Measurements from ENCODE around the gene CD44.

The CD44 gene

GRCh38 chr11:35179466-35180135 is 40.6 kb downstream of the CD44 start:
- DNase-seq: no peak

GRCh38 chr11:35180317-35181233 is 41.6 kb downstream of the CD44 start:
- no peak for DNase-seq

- no peak for DNase-seq
Measured at GRCh38 chr11:35182317-35182939, 43.5 kb downstream of the CD44 start.

GRCh38 chr11:35183326-35183925 is 44.5 kb downstream of the CD44 start:
- DNase-seq: no peak

- no peak for DNase-seq
Measured at GRCh38 chr11:35185696-35186095, 46.7 kb downstream of the CD44 start.

GRCh38 chr11:35187996-35188395 is 49.0 kb downstream of the CD44 start:
- DNase-seq: no peak

- DNase-seq: no peak
Measured at GRCh38 chr11:35190804-35191348, 51.9 kb downstream of the CD44 start.

- DNase-seq: no peak
Measured at GRCh38 chr11:35192347-35192746, 53.4 kb downstream of the CD44 start.

GRCh38 chr11:35193767-35194166 is 54.8 kb downstream of the CD44 start:
- DNase-seq: no peak

GRCh38 chr11:35197292-35197691 is 58.3 kb downstream of the CD44 start:
- no peak for DNase-seq

GRCh38 chr11:35200811-35201341 is 61.9 kb downstream of the CD44 start:
- DNase-seq: no peak

GRCh38 chr11:35204614-35205013 is 65.6 kb downstream of the CD44 start:
- DNase-seq: no peak

- no peak for DNase-seq
Measured at GRCh38 chr11:35206616-35207015, 67.6 kb downstream of the CD44 start.

GRCh38 chr11:35207471-35208403 is 68.8 kb downstream of the CD44 start:
- DNase-seq: no peak

GRCh38 chr11:35208795-35209194 is 69.8 kb downstream of the CD44 start:
- DNase-seq: no peak

GRCh38 chr11:35210876-35211546 is 72.0 kb downstream of the CD44 start:
- DNase-seq: no peak

- DNase-seq: no peak
Measured at GRCh38 chr11:35211952-35212351, 73.0 kb downstream of the CD44 start.

- DNase-seq: no peak
Measured at GRCh38 chr11:35214226-35214770, 75.3 kb downstream of the CD44 start.

- DNase-seq: no peak
Measured at GRCh38 chr11:35214792-35215193, 75.8 kb downstream of the CD44 start.

- DNase-seq: no peak
Measured at GRCh38 chr11:35215945-35216344, 77.0 kb downstream of the CD44 start.
